Type B pancreatic cell (in vitro differentiated cells): ENCODE measurements around the gene ATP4B. TPM values are rescaled to one million over a fixed set of nuclear protein-coding genes. Genes with fewer than 3 reads are reported as not detected.

Source experiments
- DNase-seq: peaks from one replicate; pipeline ENCODE4 v3.0.0; 2021; ENCODE audit warnings: mixed read lengths; ENCODE audit not compliant: unreplicated experiment; ENCODE audit errors: extremely low spot score
- H3K27ac Mint-ChIP-seq: 2 replicates; pipeline ENCODE4 v1.8.0; 2021; ENCODE audit warnings: mild to moderate bottlenecking, mixed read lengths
- H3K27me3 Mint-ChIP-seq: 2 replicates; pipeline ENCODE4 v1.8.0; 2021; ENCODE audit warnings: mixed read lengths
- H3K36me3 Mint-ChIP-seq: 2 replicates; pipeline ENCODE4 v1.8.0; 2021; ENCODE audit warnings: mixed read lengths
- H3K4me1 Mint-ChIP-seq: one replicate; pipeline ENCODE4 v1.8.0; 2021; ENCODE audit warnings: mixed read lengths; ENCODE audit not compliant: unreplicated experiment
- H3K4me3 Mint-ChIP-seq: 2 replicates; pipeline ENCODE4 v1.8.0; 2021; ENCODE audit warnings: mild to moderate bottlenecking, mixed read lengths
- H3K9me3 Mint-ChIP-seq: 2 replicates; pipeline ENCODE4 v1.8.0; 2021; ENCODE audit warnings: mixed read lengths
- CTCF ChIP-seq: fragments of 200-600 bp; sonication (generic); conservative IDR thresholded peaks from 2 replicates; pipeline ENCODE4 v1.5.0; 2021; ENCODE audit warnings: antibody characterized with exemption, mild to moderate bottlenecking
- total RNA-seq: library from RNA; stranded (reverse); gene quantifications from 2 replicates; pipeline ENCODE4 v1.2.1, GENCODE V29; 2021; ENCODE audit warnings: low replicate concordance

Gene ATP4B
- total RNA-seq, 1 donor from 2014 or later, result 26.7 TPM

- H3K36me3 Mint-ChIP-seq, result no peaks in the 10 kb centered on the region
- H3K4me3 Mint-ChIP-seq, result no peak overlapping the region
- DNase-seq, result no peak
- peaks cover under 1% of the 10 kb centered on the region for H3K4me1 Mint-ChIP-seq
- H3K9me3 Mint-ChIP-seq, result no peaks in the 10 kb centered on the region
- H3K27me3 Mint-ChIP-seq, result peaks cover 2% of the 10 kb centered on the region
- H3K27ac Mint-ChIP-seq, result no peak overlapping the region
- TF ChIP-seq CTCF, result no peak
Observed at GRCh38 chr13:113659337-113659736, 1.3 kb upstream of the ATP4B start.

GRCh38 chr13:113658836-113659235 lies 838 bp upstream of the ATP4B start:
- peak; percentile 58 for DNase-seq
- Mint-ChIP-seq H3K4me1 (peaks cover 5% of the 10 kb centered on the region), H3K27me3 (peaks cover under 1% of the 10 kb centered on the region), H3K27ac (no peak overlapping the region), H3K4me3 (no peak overlapping the region), H3K36me3 (no peaks in the 10 kb centered on the region), H3K9me3 (no peaks in the 10 kb centered on the region)
- TF ChIP-seq CTCF, result no peak

- Mint-ChIP-seq H3K27me3 (no peaks in the 10 kb centered on the region), H3K4me3 (no peak overlapping the region), H3K4me1 (peaks cover 9% of the 10 kb centered on the region), H3K9me3 (no peaks in the 10 kb centered on the region), H3K27ac (no peak overlapping the region), H3K36me3 (no peaks in the 10 kb centered on the region)
- peak; percentile 67 for DNase-seq
- TF ChIP-seq CTCF, result no peak
Observed at GRCh38 chr13:113656831-113657671, 947 bp downstream of the ATP4B start.

- no peak overlapping the region for H3K27ac Mint-ChIP-seq
- H3K9me3 Mint-ChIP-seq, result no peaks in the 10 kb centered on the region
- no peaks in the 10 kb centered on the region for H3K36me3 Mint-ChIP-seq
- TF ChIP-seq CTCF, result no peak
- no peak overlapping the region for H3K4me3 Mint-ChIP-seq
- H3K4me1 Mint-ChIP-seq, result peaks cover 9% of the 10 kb centered on the region
- DNase-seq, result peak; percentile 66
- no peaks in the 10 kb centered on the region for H3K27me3 Mint-ChIP-seq
Observed at GRCh38 chr13:113656003-113656588, 1.9 kb downstream of the ATP4B start.

GRCh38 chr13:113655346-113656002 lies 2.5 kb downstream of the ATP4B start:
- no peak for TF ChIP-seq CTCF
- no peaks in the 10 kb centered on the region for H3K9me3 Mint-ChIP-seq
- H3K4me3 Mint-ChIP-seq, result no peak overlapping the region
- H3K27ac Mint-ChIP-seq, result no peak overlapping the region
- H3K36me3 Mint-ChIP-seq, result no peaks in the 10 kb centered on the region
- H3K27me3 Mint-ChIP-seq, result no peaks in the 10 kb centered on the region
- peaks cover 9% of the 10 kb centered on the region for H3K4me1 Mint-ChIP-seq
- peak; percentile 60 for DNase-seq
